ENCODE measurements around the gene TMEM63B.
A peak's percentile ranks its signal among the peaks of the same experiment; 100 is the strongest.

Gene TMEM63B

GRCh38 chr6:44201200-44201599, 73.8 kb downstream of the TMEM63B start:
- H3K4me1 ChIP-seq (ENCODE audit: control insufficient read depth, insufficient read depth, low read length), result peaks cover 27% of the 10 kb centered on the region
- no peaks in the 10 kb centered on the region for H3K9me3 ChIP-seq (ENCODE audit: control insufficient read depth, insufficient read depth, low read length)
- H3K9ac ChIP-seq (ENCODE audit: low read depth, low read length), result no peak overlapping the region
- no peak overlapping the region for H3K4me3 ChIP-seq (ENCODE audit: low read depth, low read length)
- H3K27ac ChIP-seq (ENCODE audit: low read depth, low read length), result no peak overlapping the region
- no peaks in the 10 kb centered on the region for H3K27me3 ChIP-seq (ENCODE audit: control insufficient read depth, insufficient read depth, low read length)
- no peaks in the 10 kb centered on the region for H3K36me3 ChIP-seq (ENCODE audit: control insufficient read depth, insufficient read depth, low read length)

- H3K27ac ChIP-seq (ENCODE audit: low read depth, low read length), result peak overlapping the region; percentile 98
These were observed 74.4 kb downstream of the TMEM63B start for GRCh38 chr6:44201638-44202303.

DNA sequence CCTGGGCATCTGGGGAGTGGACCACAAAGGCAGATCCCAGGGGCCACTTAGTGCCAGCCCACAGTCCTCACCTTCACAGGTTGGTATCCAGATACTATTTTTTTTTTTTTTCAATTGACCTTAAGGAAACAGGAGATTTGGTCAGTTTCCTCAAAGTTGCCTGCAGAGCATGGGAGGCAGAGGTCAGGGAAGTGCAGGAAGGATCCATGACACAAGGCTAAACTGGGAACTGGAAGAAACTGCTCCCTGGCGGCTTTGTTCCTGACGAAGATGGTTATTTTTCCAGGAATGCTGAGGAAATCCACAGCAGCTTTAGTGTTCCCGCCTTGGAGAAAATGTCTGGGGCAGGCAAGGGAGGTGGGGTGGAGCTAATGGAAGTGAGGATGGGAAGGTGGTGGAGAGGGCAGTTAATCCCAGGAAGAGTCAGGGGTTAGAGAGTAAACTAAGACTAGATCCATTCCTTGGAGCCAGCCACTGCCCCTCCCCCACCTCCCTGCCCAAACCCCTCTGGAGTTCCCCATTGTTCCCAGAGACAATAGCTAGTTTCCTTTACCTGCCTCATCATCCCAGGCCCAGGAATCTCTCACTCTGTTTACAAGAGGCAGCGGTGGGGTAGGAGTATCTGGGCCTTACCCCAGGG, 75.1 kb downstream of the TMEM63B start:
- Histone ChIP-seq H3K9ac (ENCODE audit: low read depth, low read length) (peak overlapping the region; percentile 45), H3K27me3 (ENCODE audit: control insufficient read depth, insufficient read depth, low read length) (no peaks in the 10 kb centered on the region), H3K4me3 (ENCODE audit: low read depth, low read length) (peak overlapping the region; percentile 18; the same call in 1 of the 2 replicates), H3K36me3 (ENCODE audit: control insufficient read depth, insufficient read depth, low read length) (no peaks in the 10 kb centered on the region), H3K9me3 (ENCODE audit: control insufficient read depth, insufficient read depth, low read length) (no peaks in the 10 kb centered on the region), H3K27ac (ENCODE audit: low read depth, low read length) (peak overlapping the region; percentile 98), H3K4me1 (ENCODE audit: control insufficient read depth, insufficient read depth, low read length) (peaks cover 35% of the 10 kb centered on the region)

More at GRCh38 chr6:44201638-44202303, 74.4 kb downstream of the TMEM63B start:
- H3K36me3 ChIP-seq (ENCODE audit: control insufficient read depth, insufficient read depth, low read length), result no peaks in the 10 kb centered on the region
- no peaks in the 10 kb centered on the region for H3K27me3 ChIP-seq (ENCODE audit: control insufficient read depth, insufficient read depth, low read length)
- H3K4me1 ChIP-seq (ENCODE audit: control insufficient read depth, insufficient read depth, low read length), result peaks cover 33% of the 10 kb centered on the region
- 0 out of 2 replicates have a peak overlapping the region, but pooled peaks have one; percentile 6 for H3K9ac ChIP-seq (ENCODE audit: low read depth, low read length)
- no peak overlapping the region for H3K4me3 ChIP-seq (ENCODE audit: low read depth, low read length)
- H3K9me3 ChIP-seq (ENCODE audit: control insufficient read depth, insufficient read depth, low read length), result no peaks in the 10 kb centered on the region

- Histone ChIP-seq H3K27ac (ENCODE audit: low read depth, low read length) (peak overlapping the region; percentile 98), H3K36me3 (ENCODE audit: control insufficient read depth, insufficient read depth, low read length) (no peaks in the 10 kb centered on the region), H3K9me3 (ENCODE audit: control insufficient read depth, insufficient read depth, low read length) (no peaks in the 10 kb centered on the region), H3K4me1 (ENCODE audit: control insufficient read depth, insufficient read depth, low read length) (peaks cover 35% of the 10 kb centered on the region), H3K4me3 (ENCODE audit: low read depth, low read length) (peak overlapping the region; percentile 18; the same call in 1 of the 2 replicates), H3K9ac (ENCODE audit: low read depth, low read length) (peak overlapping the region; percentile 45), H3K27me3 (ENCODE audit: control insufficient read depth, insufficient read depth, low read length) (no peaks in the 10 kb centered on the region)
These were observed 75.8 kb downstream of the TMEM63B start for GRCh38 chr6:44202972-44203750.

DNA sequence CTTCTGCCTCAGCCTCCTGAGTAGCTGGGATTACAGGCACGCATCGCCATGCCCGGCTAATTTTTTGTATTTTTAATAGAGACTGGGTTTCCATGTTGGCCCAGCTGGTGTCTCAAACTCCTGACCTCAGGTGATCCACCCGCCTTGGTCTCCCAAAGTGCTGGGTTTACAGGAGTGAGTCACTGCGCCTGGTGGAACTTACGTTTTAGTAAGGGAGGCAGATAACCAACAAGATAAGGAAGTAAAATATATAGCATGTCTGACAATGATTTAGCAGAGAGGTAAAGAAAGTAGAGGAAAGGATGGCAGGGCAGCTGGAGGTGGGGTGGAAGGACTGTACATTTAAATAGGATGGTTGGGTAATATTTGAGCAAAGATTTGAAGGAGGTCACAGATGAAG, 76.6 kb downstream of the TMEM63B start:
- H3K27ac ChIP-seq (ENCODE audit: low read depth, low read length), result peak overlapping the region; percentile 98
- no peak overlapping the region for H3K9ac ChIP-seq (ENCODE audit: low read depth, low read length)
- no peaks in the 10 kb centered on the region for H3K9me3 ChIP-seq (ENCODE audit: control insufficient read depth, insufficient read depth, low read length)
- no peaks in the 10 kb centered on the region for H3K27me3 ChIP-seq (ENCODE audit: control insufficient read depth, insufficient read depth, low read length)
- no peak overlapping the region for H3K4me3 ChIP-seq (ENCODE audit: low read depth, low read length)
- H3K4me1 ChIP-seq (ENCODE audit: control insufficient read depth, insufficient read depth, low read length), result peaks cover 35% of the 10 kb centered on the region
- H3K36me3 ChIP-seq (ENCODE audit: control insufficient read depth, insufficient read depth, low read length), result no peaks in the 10 kb centered on the region
